ENCODE data around the gene CDKAL1.

DNA sequence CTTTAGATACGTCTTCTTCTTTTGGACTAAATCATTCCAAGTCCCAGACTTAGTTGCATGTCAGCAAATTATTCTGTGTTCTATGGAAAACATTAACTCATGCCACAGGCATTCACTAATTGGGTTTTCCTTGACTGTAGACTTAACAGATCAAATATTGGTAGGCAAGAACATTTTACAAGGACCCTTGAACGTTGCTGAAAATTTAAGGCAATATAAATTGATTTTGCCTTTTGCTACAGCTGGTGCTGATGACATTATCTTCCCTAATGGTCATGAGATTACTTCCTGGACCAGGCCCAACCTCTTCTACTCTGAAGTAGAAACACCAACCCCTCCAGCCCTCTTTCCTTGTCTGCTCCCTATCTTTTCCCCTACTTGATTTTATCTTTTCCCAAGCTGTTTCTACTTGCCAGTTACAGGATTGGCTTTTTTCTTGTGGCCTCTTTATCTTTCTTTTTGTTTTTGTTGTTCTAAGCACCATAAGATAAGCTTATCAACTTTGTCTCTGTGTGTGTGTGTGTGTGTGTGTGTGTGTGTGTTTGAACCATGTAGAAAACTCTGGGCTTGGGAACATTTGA, 545.3 kb downstream of the CDKAL1 start:
- TF ChIP-seq, protein P1, sequence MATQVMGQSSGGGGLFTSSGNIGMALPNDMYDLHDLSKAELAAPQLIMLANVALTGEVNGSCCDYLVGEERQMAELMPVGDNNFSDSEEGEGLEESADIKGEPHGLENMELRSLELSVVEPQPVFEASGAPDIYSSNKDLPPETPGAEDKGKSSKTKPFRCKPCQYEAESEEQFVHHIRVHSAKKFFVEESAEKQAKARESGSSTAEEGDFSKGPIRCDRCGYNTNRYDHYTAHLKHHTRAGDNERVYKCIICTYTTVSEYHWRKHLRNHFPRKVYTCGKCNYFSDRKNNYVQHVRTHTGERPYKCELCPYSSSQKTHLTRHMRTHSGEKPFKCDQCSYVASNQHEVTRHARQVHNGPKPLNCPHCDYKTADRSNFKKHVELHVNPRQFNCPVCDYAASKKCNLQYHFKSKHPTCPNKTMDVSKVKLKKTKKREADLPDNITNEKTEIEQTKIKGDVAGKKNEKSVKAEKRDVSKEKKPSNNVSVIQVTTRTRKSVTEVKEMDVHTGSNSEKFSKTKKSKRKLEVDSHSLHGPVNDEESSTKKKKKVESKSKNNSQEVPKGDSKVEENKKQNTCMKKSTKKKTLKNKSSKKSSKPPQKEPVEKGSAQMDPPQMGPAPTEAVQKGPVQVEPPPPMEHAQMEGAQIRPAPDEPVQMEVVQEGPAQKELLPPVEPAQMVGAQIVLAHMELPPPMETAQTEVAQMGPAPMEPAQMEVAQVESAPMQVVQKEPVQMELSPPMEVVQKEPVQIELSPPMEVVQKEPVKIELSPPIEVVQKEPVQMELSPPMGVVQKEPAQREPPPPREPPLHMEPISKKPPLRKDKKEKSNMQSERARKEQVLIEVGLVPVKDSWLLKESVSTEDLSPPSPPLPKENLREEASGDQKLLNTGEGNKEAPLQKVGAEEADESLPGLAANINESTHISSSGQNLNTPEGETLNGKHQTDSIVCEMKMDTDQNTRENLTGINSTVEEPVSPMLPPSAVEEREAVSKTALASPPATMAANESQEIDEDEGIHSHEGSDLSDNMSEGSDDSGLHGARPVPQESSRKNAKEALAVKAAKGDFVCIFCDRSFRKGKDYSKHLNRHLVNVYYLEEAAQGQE (IDR thresholded peaks at IDR 0.05; ENCODE audit: insufficient replicate concordance, low read depth), result no peak
- TF ChIP-seq, protein P2, sequence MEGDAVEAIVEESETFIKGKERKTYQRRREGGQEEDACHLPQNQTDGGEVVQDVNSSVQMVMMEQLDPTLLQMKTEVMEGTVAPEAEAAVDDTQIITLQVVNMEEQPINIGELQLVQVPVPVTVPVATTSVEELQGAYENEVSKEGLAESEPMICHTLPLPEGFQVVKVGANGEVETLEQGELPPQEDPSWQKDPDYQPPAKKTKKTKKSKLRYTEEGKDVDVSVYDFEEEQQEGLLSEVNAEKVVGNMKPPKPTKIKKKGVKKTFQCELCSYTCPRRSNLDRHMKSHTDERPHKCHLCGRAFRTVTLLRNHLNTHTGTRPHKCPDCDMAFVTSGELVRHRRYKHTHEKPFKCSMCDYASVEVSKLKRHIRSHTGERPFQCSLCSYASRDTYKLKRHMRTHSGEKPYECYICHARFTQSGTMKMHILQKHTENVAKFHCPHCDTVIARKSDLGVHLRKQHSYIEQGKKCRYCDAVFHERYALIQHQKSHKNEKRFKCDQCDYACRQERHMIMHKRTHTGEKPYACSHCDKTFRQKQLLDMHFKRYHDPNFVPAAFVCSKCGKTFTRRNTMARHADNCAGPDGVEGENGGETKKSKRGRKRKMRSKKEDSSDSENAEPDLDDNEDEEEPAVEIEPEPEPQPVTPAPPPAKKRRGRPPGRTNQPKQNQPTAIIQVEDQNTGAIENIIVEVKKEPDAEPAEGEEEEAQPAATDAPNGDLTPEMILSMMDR (IDR thresholded peaks at IDR 0.05; ENCODE audit: insufficient read depth, low read length), result no peak
- TF ChIP-seq POLR2AphosphoS5 (IDR thresholded peaks at IDR 0.05; ENCODE audit: low read depth) (no peak), SPI1 (IDR thresholded peaks at IDR 0.05; ENCODE audit: borderline replicate concordance, low read depth) (no peak), GABPA (IDR thresholded peaks at IDR 0.05; ENCODE audit: low read depth) (no peak)
